Activated naive CD4-positive, alpha-beta T cell (primary cell): ENCODE data around the gene PIM3.
A peak's percentile ranks its signal among the peaks of the same experiment; 100 is the strongest.

Source experiments
- DNase-seq, 4 experiments: peaks; one replicate each; lab custom pipeline; 2025; lab: John Stamatoyannopoulos, UW

Gene PIM3

GRCh38 chr22:49960159-49961004 is at the start of gene PIM3:
Gene PIM3, plus strand, starts transcription at chr22:49960772. Its CDS starts 176 bp downstream, at chr22:49960948.
- DNase-seq: peak; percentile 78 to 89 (median 83)

GRCh38 chr22:49911881-49912625 is 48.5 kb upstream of the PIM3 start:
- no peak for DNase-seq

GRCh38 chr22:49913026-49913425 is 47.5 kb upstream of the PIM3 start:
- DNase-seq: no peak

GRCh38 chr22:49913446-49913845 is 47.1 kb upstream of the PIM3 start:
- no peak for DNase-seq

GRCh38 chr22:49914256-49914655 is 46.3 kb upstream of the PIM3 start:
- DNase-seq: no peak

GRCh38 chr22:49915610-49916009 is 45.0 kb upstream of the PIM3 start:
- DNase-seq: no peak

GRCh38 chr22:49916831-49917230 is 43.7 kb upstream of the PIM3 start:
- DNase-seq: no peak

GRCh38 chr22:49917974-49918910 is 42.3 kb upstream of the PIM3 start, which contains the start of the genes ALG12 and CRELD2:
Gene ALG12, minus strand, starts transcription at chr22:49918438. Its CDS starts 4,673 bp downstream, at chr22:49913765.
Gene CRELD2, plus strand, starts transcription at chr22:49918634. Its CDS starts 136 bp downstream, at chr22:49918770.
- DNase-seq: peak; percentile 90 to 96 (median 95)

GRCh38 chr22:49918911-49919881 is 41.4 kb upstream of the PIM3 start:
- no peak for DNase-seq

GRCh38 chr22:49920859-49921258 is 39.7 kb upstream of the PIM3 start:
- no peak for DNase-seq

- no peak for DNase-seq
Observed at GRCh38 chr22:49921508-49922278, 38.9 kb upstream of the PIM3 start.

GRCh38 chr22:49922484-49922883 is 38.1 kb upstream of the PIM3 start:
- DNase-seq: no peak

- DNase-seq: no peak
Observed at GRCh38 chr22:49922926-49923325, 37.6 kb upstream of the PIM3 start.

GRCh38 chr22:49923445-49923844 is 37.1 kb upstream of the PIM3 start:
- no peak for DNase-seq

- no peak for DNase-seq
Observed at GRCh38 chr22:49924113-49924833, 36.3 kb upstream of the PIM3 start.

- peak in 3 of 4 experiments; percentile 25 to 59 (median 36) for DNase-seq
Observed at GRCh38 chr22:49925525-49926128, 34.9 kb upstream of the PIM3 start.

GRCh38 chr22:49926916-49927315 is 33.7 kb upstream of the PIM3 start:
- no peak for DNase-seq

- DNase-seq: no peak
Observed at GRCh38 chr22:49927483-49928184, 32.9 kb upstream of the PIM3 start.
